Measurements from ENCODE around the gene FURIN. TPM values are rescaled to one million over a fixed set of nuclear protein-coding genes. Genes with fewer than 3 reads are reported as not detected.

Gene FURIN
- total and polyA plus RNA-seq, 9 of the 15 experiments (the other 6 are each of a cell fraction or from before 2014, with no cell fraction given) = 0.92 to 99.9 (median 34.8) TPM

DNA sequence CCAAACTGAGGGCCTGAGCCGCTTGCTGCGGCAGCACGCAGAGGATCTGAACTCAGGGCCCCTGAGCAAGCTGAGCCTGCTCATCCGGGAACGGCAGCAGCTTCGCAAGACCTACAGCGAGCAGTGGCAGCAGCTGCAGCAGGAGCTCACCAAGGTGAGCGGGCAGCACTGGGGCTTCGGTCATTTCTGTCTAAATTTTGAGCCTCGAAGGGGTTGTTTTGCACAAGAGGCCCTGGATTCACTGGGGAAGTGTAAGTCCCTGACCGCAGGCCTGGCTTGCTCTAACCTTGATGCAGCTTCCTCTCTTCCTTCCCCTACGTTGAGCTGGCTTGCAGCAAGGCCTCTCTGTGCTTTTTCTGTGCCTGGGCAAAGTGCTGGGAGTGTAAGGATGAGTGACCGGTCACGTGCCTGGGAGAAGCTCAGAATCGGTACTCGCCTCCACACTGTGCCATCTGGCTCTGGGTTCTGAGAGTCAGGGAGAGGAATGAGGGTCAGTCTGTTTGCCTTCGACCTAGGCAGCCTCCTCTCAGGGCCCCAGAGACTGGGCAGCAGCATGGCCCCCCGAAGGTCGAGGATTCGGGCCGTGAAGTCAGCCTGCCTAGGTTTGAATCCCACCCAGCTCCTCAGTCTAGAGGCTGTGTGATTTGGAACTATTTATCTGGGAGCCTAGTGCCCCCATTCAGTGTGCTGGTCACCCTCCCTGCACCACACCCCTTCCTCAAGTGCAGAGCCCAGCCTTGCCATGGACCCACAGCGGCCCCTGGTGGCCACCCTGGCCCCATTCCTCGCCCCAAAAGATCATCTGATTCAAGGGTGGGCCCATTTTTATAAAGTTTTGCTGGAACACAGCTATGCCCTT lies 17.3 kb downstream of the FURIN start (continued):
- TF ChIP-seq ZNF77 (CRISPR knock-in tag; IDR thresholded peaks at IDR 0.05) (no peak), ZNF436 (CRISPR knock-in tag; IDR thresholded peaks at IDR 0.05) (no peak), ARID2 (IDR thresholded peaks at IDR 0.05) (peak; percentile 92), ZNF24 (IDR thresholded peaks at IDR 0.05) (peak; percentile 60; the same call in 1 of the 2 replicates), FOXA3 (CRISPR knock-in tag; conservative IDR thresholded peaks at IDR 0.05 in 1 of 2, IDR thresholded peaks at IDR 0.05 in 1 of 2) (no peak), GTF2E2 (tag; IDR thresholded peaks at IDR 0.05) (no peak), ZNF583 (CRISPR knock-in tag; IDR thresholded peaks at IDR 0.05) (0 out of 2 replicates have a peak, but pooled peaks have one; percentile 45), KAT7 (CRISPR knock-in tag; IDR thresholded peaks at IDR 0.05; ENCODE audit: borderline replicate concordance) (peak; percentile 88; the same call in 1 of the 2 replicates), HNRNPLL (IDR thresholded peaks at IDR 0.05; ENCODE audit: low read depth, low read length, poor library complexity, severe bottlenecking) (peak; percentile 11), USF1 (CRISPR knock-in tag; IDR thresholded peaks at IDR 0.05) (peak; percentile 25; the same call in 1 of the 2 replicates), ZNF280B (CRISPR knock-in tag; IDR thresholded peaks at IDR 0.05) (no peak), ZNF224 (CRISPR knock-in tag; IDR thresholded peaks at IDR 0.05) (no peak), KLF6 (CRISPR knock-in tag; IDR thresholded peaks at IDR 0.05; ENCODE audit: borderline replicate concordance) (peak; percentile 37; the same call in 1 of the 2 replicates), RB1 (IDR thresholded peaks at IDR 0.05; ENCODE audit: low read depth) (peak; percentile 49; the same call in 1 of the 2 replicates), NCOA1 (IDR thresholded peaks at IDR 0.05; ENCODE audit: low read depth) (0 out of 2 replicates have a peak, but pooled peaks have one; percentile 6), DLX4 (CRISPR knock-in tag; IDR thresholded peaks at IDR 0.05) (no peak)
- TF ChIP-seq, protein P1, sequence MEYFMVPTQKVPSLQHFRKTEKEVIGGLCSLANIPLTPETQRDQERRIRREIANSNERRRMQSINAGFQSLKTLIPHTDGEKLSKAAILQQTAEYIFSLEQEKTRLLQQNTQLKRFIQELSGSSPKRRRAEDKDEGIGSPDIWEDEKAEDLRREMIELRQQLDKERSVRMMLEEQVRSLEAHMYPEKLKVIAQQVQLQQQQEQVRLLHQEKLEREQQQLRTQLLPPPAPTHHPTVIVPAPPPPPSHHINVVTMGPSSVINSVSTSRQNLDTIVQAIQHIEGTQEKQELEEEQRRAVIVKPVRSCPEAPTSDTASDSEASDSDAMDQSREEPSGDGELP (CRISPR knock-in tag; IDR thresholded peaks at IDR 0.05; ENCODE audit: borderline replicate concordance) = peak; percentile 69; the same call in 1 of the 2 replicates
- TF ChIP-seq, protein P2, sequence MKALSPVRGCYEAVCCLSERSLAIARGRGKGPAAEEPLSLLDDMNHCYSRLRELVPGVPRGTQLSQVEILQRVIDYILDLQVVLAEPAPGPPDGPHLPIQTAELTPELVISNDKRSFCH (CRISPR knock-in tag; IDR thresholded peaks at IDR 0.05) = no peak
- TF ChIP-seq, protein P2 (tag; IDR thresholded peaks at IDR 0.05) = peak; percentile 40; the same call in 1 of the 2 replicates
- TF ChIP-seq, protein P3, sequence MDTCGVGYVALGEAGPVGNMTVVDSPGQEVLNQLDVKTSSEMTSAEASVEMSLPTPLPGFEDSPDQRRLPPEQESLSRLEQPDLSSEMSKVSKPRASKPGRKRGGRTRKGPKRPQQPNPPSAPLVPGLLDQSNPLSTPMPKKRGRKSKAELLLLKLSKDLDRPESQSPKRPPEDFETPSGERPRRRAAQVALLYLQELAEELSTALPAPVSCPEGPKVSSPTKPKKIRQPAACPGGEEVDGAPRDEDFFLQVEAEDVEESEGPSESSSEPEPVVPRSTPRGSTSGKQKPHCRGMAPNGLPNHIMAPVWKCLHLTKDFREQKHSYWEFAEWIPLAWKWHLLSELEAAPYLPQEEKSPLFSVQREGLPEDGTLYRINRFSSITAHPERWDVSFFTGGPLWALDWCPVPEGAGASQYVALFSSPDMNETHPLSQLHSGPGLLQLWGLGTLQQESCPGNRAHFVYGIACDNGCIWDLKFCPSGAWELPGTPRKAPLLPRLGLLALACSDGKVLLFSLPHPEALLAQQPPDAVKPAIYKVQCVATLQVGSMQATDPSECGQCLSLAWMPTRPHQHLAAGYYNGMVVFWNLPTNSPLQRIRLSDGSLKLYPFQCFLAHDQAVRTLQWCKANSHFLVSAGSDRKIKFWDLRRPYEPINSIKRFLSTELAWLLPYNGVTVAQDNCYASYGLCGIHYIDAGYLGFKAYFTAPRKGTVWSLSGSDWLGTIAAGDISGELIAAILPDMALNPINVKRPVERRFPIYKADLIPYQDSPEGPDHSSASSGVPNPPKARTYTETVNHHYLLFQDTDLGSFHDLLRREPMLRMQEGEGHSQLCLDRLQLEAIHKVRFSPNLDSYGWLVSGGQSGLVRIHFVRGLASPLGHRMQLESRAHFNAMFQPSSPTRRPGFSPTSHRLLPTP (IDR thresholded peaks at IDR 0.05; ENCODE audit: borderline replicate concordance, extremely low read depth, insufficient read length) = no peak

All from K562 (cell line).